Stimulated activated CD8-positive, alpha-beta memory T cell treated with anti-CD3 and anti-CD28 coated beads, Interleukin-7, amount 100 ng/mL, for 24 hours (primary cell): ENCODE measurements around the gene FGF14.
"Not testable (repeated sequence)": the region's sequence is repeated elsewhere in the genome, so short reads cannot be mapped to it uniquely, and the experiment has no call there.

Experiments used
- DNase-seq: peaks from one replicate; pipeline ENCODE4 v3.0.0-alpha.2; 2020; ENCODE audit warnings: low read depth

FGF14 gene

GRCh38 chr13:102040812-102041211, 361.0 kb downstream of the FGF14 start:
- no peak for DNase-seq

DNA sequence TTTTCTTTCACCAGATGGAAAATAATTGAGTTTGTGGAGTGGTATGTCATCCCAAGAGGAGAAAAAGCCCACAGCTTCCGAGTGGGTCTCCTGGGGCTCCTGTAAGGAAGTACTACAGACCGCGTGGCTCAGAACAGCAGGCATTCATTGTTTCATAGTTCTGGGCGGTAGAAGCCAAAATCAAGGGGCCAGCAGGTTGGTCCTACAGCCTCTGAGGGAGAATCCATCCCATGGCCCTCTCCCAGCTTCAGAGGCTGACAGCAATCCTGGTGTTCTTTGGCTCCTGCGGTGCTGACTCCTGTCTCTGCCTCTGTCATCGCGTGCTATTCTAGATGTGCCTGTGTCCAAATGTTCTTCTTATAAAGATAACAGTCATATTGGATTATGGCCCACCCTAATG, 362.6 kb downstream of the FGF14 start:
- DNase-seq: no peak

- no peak for DNase-seq
Measured at GRCh38 chr13:102038787-102039186, 363.1 kb downstream of the FGF14 start.

DNA sequence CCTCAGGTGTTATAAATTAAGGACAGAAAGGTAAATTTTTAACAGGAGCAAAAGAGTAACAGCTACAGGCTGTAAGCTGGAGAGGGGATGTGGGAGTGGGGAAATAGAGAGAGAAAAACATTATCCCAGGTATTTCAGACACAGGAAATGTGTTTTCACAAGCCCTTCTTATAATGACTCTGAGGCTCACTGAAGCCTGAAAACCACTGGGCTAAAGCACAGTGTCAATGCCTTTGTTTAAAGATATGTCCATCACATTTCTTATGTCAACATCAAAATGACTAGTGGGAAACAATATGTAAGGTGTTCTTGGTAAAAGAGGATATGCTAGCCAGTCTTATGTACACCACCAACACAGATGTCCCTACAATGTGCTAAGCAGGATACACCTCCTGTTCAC, 365.9 kb downstream of the FGF14 start:
- DNase-seq: no peak

DNA sequence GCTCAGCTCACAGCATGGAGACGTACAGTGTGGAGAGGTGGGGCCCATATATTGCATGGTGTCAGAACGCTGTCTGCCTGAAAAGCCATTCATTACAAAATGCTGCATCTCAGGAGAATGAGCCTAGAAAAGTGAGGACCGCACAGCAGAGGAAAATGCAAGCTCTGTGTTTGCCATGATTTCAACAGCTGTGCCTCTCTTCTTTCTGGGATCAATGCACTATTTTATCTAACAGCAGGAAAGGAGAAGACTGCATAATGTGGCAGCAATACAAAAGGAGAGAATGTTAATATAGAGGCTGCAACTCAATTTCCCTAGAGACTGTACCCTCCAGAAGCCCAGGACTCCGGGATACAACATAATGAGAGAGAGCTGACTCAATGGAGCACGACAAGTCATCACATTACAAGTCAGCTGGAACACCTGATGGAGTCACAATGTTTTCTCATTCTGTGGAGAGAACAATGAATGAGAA, 368.0 kb downstream of the FGF14 start:
- DNase-seq: no peak

DNA sequence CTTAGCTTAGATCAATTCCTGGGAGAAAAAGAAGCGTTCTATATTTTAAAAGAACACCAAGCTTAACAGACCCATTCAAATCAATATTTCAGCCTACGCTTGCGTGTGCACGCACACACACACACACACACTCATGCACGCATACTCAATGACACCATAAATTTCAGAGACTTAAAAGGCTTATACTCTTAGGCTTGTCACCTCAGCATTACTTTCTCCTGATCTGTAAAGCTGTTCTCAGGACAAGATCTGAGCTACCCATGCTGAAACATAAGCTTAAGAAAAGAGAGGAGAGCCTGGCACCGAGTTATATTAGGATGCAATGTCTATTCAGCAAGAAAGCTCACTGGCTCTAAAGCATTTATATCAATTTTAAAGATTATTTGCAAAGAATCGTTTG, 368.5 kb downstream of the FGF14 start:
- no peak for DNase-seq

GRCh38 chr13:102028868-102029267, 373.0 kb downstream of the FGF14 start:
- DNase-seq: no peak

DNA sequence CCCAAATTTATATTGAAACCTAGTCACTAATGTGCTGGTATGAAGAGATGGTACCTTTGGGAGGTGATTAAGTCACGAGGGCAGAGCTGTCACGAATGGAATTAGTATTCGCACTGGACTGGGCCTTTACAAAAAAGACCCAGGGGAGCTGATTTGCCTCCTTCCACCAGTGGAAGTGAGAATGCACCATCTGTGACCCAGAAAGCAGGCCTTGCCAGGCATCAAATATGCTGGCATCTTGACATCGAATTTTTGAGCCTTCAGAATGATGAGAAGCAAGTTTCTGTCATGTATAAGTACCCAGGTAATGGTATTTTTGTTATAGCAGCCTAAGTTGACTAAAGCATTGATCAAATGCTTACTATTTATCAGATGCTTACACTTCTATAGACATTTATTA, 373.6 kb downstream of the FGF14 start:
- DNase-seq: no peak

GRCh38 chr13:102021777-102022176, 380.1 kb downstream of the FGF14 start:
- no peak for DNase-seq

GRCh38 chr13:102020611-102021216, 381.1 kb downstream of the FGF14 start:
- DNase-seq: no peak

DNA sequence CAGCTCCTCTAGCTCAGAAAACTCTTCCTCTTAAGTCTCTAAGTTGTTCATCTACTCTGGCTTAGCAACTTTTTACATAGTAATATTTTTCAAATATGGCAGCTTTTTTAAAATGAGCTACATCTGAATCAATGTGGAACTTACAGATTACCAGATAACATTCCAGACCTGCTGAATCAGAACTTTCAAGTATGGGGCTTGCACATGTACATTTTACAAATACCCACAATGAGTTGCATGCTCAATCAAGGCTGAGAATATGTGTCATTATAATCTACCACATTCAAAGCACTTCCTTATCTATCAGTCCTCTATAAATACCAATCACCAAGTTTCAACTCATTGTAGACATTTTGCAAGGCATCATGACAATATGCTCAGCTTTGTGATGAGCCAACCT, 383.1 kb downstream of the FGF14 start:
- DNase-seq: no peak

DNA sequence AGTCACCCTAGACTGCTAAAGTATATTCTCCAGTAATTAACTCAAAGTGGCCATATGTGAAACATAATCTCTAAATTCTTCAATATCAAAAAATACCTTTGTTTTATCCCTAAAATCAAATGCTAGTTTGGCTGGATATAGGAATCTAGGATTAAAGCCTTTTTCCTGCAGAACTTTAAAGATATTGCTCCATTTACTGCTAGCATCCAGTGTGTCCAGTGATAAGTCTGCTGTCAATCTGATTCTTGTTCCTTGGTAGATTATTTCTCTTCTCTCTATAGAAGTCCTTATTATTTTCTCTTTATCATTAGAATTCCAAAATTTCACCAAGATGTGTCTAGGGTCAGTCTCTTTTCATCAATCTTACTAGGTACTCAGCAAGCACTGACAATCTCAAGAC, 384.6 kb downstream of the FGF14 start:
- DNase-seq: no peak

GRCh38 chr13:102012299-102013293, 389.3 kb downstream of the FGF14 start:
- no peak for DNase-seq

- not testable (repeated sequence) for DNase-seq
Measured at GRCh38 chr13:102011455-102011854, 390.4 kb downstream of the FGF14 start.

GRCh38 chr13:102003848-102004570, 397.8 kb downstream of the FGF14 start:
- DNase-seq: no peak

DNA sequence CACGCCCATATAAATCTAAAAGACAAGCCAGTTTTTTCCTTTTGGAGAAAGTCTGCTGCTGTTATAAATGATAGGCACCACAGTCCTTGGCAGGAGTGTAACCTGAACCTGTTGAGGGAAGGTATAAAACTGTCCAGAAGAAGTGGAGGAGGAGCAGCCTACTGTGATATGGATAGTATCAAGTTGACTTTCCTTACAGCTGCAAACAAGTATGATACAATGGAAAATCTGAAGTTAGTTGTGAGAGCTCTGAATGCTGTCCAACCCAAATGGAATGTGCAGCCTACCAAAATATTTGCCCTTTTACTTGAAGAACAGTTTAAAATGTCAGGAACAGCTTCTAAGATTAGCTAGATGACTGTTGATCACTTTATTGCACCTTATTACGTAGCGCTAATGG, 399.6 kb downstream of the FGF14 start:
- no peak for DNase-seq

- DNase-seq: no peak
Measured at GRCh38 chr13:102000764-102001163, 401.1 kb downstream of the FGF14 start.

DNA sequence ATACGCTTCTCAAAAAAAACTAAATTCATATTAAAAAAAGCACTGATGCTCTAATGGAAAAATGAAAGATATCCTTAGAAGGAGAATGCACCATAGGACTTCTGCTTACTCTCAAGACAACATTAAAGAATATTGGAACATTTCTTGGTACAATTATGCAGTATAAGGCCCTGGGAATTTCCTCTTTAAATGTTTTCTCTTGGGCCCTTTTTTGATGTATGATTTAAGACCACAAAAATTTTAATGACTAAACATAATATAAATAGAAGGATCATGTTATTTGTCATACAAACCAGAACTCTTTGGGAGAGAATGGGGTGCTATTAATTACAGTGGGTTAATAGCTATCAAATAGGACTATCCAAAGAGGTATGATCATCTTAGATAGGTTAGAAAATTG, 403.7 kb downstream of the FGF14 start:
- no peak for DNase-seq

GRCh38 chr13:101996954-101997353, 404.9 kb downstream of the FGF14 start:
- DNase-seq: no peak

DNA sequence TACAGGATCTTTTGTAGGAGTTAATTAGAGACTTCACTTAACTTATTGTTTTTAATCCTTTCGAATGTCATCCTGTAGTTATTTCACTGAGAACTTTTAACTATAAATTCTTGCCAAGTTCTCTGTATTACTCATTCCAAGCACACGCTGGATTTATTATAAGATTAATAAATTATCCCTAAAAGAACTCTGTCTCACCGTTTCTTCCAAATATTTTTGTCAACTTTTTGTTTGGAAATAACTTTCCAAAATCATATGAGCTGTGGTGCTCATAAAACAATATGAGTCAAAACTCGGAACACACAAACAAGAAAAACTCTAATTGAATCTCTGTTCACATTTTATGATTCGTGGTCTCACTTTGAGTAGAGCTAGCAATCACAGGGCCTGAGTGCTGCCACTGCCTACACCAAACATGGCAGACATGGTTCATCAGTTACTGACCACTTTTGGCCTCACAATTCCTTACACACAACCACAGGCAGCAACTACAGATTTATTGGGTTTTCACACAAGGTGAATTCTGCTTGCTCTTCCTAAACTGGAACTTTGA, 412.0 kb downstream of the FGF14 start:
- no peak for DNase-seq

- DNase-seq: no peak
Measured at GRCh38 chr13:101988140-101988539, 413.7 kb downstream of the FGF14 start.

DNA sequence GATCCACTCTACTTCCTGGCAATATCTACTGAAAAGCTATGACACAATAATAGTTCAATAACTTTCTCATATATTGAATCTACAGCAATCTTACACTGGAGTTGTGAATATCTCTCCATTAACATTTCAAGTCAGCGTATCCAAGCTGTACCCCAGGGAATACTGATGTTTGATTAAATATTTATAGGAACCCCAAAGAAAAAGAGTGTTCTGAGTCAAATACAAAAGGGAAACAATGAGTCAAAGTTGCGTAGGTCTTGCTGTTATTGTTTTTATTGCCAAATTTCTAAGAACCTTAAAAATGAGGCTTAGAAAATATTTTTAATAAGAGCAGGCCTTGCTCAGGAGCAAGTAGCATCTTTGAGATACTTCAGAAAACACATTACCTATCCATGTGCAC, 415.5 kb downstream of the FGF14 start:
- DNase-seq: no peak
